Naive B cell (primary cell): Measurements from ENCODE around the gene ANKRD28. TPM values are rescaled to one million over a fixed set of nuclear protein-coding genes. Genes with fewer than 3 reads are reported as not detected.
"Not testable (repeated sequence)": the region's sequence is repeated elsewhere in the genome, so short reads cannot be mapped to it uniquely, and the experiment has no call there.

Experiments used
- ATAC-seq, 2 donors: fragments of 150-1000 bp; cut with Tn5 transposase; 2 replicates each; pipeline ENCODE4 v1.10.0; 2021; ENCODE audit warnings: low read depth in 2 of 2, mild to moderate bottlenecking in 2 of 2, moderate library complexity in 2 of 2
- DNase-seq: peaks from one replicate; pipeline ENCODE4 v3.0.0; 2022
- H3K27ac Mint-ChIP-seq, 6 donors: one replicate each; pipeline ENCODE4 v1.8.0; 2020 to 2022; ENCODE audit warnings: mild to moderate bottlenecking in 6 of 6, mixed read lengths in 6 of 6, moderate library complexity in 5 of 6, inconsistent platforms in 2 of 6
- H3K27me3 Mint-ChIP-seq, 3 donors: one replicate each; pipeline ENCODE4 v1.8.0; 2021 to 2022; ENCODE audit warnings: mixed read lengths in 3 of 3, mild to moderate bottlenecking in 1 of 3
- H3K36me3 Mint-ChIP-seq, 2 donors: one replicate each; pipeline ENCODE4 v1.8.0; 2020 to 2022; ENCODE audit warnings: mixed read lengths in 2 of 2, inconsistent platforms in 1 of 2, mild to moderate bottlenecking in 1 of 2
- H3K4me1 Mint-ChIP-seq, 3 donors: one replicate each; pipeline ENCODE4 v1.8.0; 2020 to 2022; ENCODE audit warnings: mixed read lengths in 3 of 3, inconsistent platforms in 1 of 3, mild to moderate bottlenecking in 1 of 3, moderate library complexity in 1 of 3
- H3K4me3 Mint-ChIP-seq, 8 donors: one replicate each; pipeline ENCODE4 v1.8.0; 2020 to 2022; ENCODE audit warnings: mild to moderate bottlenecking in 8 of 8, mixed read lengths in 8 of 8, moderate library complexity in 8 of 8, inconsistent platforms in 2 of 8
- H3K9me3 Mint-ChIP-seq, 7 donors: one replicate each; pipeline ENCODE4 v1.8.0; 2020 to 2022; ENCODE audit warnings: mixed read lengths in 7 of 7, mild to moderate bottlenecking in 5 of 7, inconsistent platforms in 2 of 7, moderate library complexity in 1 of 7
- polyA plus RNA-seq, 6 donors: library from polyadenylated mRNA; unstranded; fragments of 300-500 nt; fragmentation: Illumina TruSeq; gene quantifications; one replicate each; pipeline ENCODE4 v1.2.3, GENCODE V29; 2021; ENCODE audit warnings: low read depth in 6 of 6

The ANKRD28 gene
- polyA plus RNA-seq, 6 donors from 2014 or later, result 5.6 to 13.2 (median 10.5) TPM

GRCh38 chr3:15819043-15819442 lies 21.3 kb upstream of the ANKRD28 start:
- H3K36me3 Mint-ChIP-seq, result no peaks in the 10 kb centered on the region
- H3K27ac Mint-ChIP-seq, result peak overlapping the region in 2 of 6 donors; percentile 31 to 81
- H3K4me1 Mint-ChIP-seq, result peaks cover 31 to 54% (median 48%) of the 10 kb centered on the region in 3 donors
- no peak for ATAC-seq
- H3K9me3 Mint-ChIP-seq, result no peaks in the 10 kb centered on the region
- H3K4me3 Mint-ChIP-seq, result no peak overlapping the region
- no peak for DNase-seq
- no peaks in the 10 kb centered on the region for H3K27me3 Mint-ChIP-seq

GRCh38 chr3:15815696-15816095 lies 17.9 kb upstream of the ANKRD28 start:
- Mint-ChIP-seq H3K9me3 (no peaks in the 10 kb centered on the region), H3K27ac (peak overlapping the region in 1 of 6 donors; percentile 42), H3K27me3 (no peaks in the 10 kb centered on the region), H3K4me3 (no peak overlapping the region), H3K4me1 (peaks cover 20 to 30% (median 29%) of the 10 kb centered on the region in 3 donors), H3K36me3 (no peaks in the 10 kb centered on the region)
- peak in 1 of 2 donors; percentile 30 for ATAC-seq
- DNase-seq, result no peak

DNA sequence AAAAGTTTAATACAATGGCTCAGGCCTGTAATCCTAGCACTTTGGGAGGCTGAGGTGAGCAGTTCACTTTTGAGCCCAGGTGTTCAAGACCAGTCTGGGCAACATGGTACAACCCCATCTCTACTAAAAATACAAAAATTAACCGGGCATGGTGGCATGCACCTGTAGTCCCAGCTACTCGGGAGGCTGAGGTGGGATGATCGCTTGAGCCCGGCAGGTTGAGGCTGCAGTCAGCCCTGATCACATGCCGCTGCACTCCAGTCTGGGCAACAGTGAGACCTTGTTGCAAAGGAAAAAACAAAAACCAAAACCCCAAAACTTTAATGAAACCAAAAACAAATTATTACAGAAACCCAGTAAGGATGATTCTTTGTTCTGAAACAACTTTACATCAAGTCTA lies 15.3 kb upstream of the ANKRD28 start:
- H3K36me3 Mint-ChIP-seq, H3K9me3 Mint-ChIP-seq, H3K27me3 Mint-ChIP-seq, DNase-seq, H3K4me3 Mint-ChIP-seq, ATAC-seq: not testable (repeated sequence)
- H3K27ac Mint-ChIP-seq, result peak overlapping the region in 1 of 6 donors; percentile 33
- peaks cover 13 to 26% (median 19%) of the 10 kb centered on the region in 3 donors for H3K4me1 Mint-ChIP-seq

DNA sequence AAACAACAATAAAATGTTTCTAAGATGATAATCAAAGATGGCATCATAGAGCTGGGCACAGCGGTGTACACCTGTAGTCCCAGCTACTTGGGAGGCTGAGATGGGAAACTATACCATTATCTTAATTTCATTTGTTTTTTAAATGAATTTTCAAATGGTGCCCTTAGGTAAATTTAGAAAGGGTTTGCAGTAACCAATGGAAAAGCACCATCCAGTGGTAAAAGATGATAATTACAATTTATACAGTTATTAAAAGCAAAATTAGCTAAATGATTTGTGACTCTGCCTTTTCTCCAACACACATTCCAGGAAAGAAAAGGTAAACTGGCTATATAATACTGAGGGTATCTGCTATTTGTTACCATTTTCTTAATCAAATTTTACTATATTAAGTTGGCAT lies 14.4 kb upstream of the ANKRD28 start:
- ATAC-seq (peak in 1 of 2 donors; percentile 16), DNase-seq (no peak)
- H3K4me1 Mint-ChIP-seq, result peaks cover 10 to 24% (median 20%) of the 10 kb centered on the region in 3 donors
- no peak overlapping the region for H3K27ac Mint-ChIP-seq
- H3K36me3 Mint-ChIP-seq, result no peaks in the 10 kb centered on the region
- H3K9me3 Mint-ChIP-seq, result no peaks in the 10 kb centered on the region
- H3K4me3 Mint-ChIP-seq, result no peak overlapping the region
- no peaks in the 10 kb centered on the region for H3K27me3 Mint-ChIP-seq

DNA sequence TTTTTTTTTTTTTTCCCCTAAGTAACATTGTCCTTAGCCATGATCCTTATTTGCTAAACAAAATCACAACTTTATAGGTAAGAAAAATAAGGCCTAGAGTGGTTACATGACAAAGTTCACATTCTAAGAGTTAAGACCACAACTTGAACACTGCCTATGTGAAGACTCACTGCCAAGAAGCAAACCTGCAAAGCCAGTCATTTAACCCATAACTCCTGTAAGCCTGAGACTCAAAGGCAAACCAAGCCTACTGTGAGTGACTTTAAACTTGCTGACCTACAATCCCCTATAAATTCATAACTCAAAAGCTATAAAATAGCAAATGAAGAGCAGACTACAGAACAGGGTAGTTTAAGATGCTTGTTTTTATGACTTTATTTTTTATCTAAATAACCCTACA lies 12.9 kb upstream of the ANKRD28 start:
- DNase-seq (no peak), ATAC-seq (no peak)
- no peaks in the 10 kb centered on the region for H3K9me3 Mint-ChIP-seq
- no peaks in the 10 kb centered on the region for H3K36me3 Mint-ChIP-seq
- H3K27me3 Mint-ChIP-seq, result no peaks in the 10 kb centered on the region
- H3K4me1 Mint-ChIP-seq, result peaks cover 17 to 32% (median 18%) of the 10 kb centered on the region in 3 donors
- H3K27ac Mint-ChIP-seq, result no peak overlapping the region
- no peak overlapping the region for H3K4me3 Mint-ChIP-seq

DNA sequence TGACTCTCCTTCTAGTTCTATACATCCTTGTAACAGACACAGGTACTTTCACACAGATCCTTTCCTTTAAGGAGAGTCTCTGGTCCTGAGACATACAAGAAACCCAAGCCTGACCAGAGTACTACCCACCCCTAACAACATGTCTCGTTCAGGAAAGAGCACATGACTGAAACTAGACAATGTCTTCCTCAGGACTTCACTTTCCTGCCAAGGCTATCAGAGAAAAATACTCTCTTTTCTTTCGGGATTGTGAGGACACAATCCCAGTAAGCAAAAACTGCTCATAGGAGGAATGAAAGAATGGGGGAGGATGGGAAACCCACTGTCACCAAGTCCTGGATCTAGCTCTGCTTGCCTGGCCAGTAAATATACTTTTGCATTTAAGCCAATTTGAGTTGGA lies 11.5 kb upstream of the ANKRD28 start:
- no peak overlapping the region for H3K27ac Mint-ChIP-seq
- H3K36me3 Mint-ChIP-seq, result no peaks in the 10 kb centered on the region
- ATAC-seq, result no peak
- no peak overlapping the region for H3K4me3 Mint-ChIP-seq
- peaks cover 18 to 37% (median 22%) of the 10 kb centered on the region in 3 donors for H3K4me1 Mint-ChIP-seq
- no peaks in the 10 kb centered on the region for H3K27me3 Mint-ChIP-seq
- no peak for DNase-seq
- H3K9me3 Mint-ChIP-seq, result no peaks in the 10 kb centered on the region

DNA sequence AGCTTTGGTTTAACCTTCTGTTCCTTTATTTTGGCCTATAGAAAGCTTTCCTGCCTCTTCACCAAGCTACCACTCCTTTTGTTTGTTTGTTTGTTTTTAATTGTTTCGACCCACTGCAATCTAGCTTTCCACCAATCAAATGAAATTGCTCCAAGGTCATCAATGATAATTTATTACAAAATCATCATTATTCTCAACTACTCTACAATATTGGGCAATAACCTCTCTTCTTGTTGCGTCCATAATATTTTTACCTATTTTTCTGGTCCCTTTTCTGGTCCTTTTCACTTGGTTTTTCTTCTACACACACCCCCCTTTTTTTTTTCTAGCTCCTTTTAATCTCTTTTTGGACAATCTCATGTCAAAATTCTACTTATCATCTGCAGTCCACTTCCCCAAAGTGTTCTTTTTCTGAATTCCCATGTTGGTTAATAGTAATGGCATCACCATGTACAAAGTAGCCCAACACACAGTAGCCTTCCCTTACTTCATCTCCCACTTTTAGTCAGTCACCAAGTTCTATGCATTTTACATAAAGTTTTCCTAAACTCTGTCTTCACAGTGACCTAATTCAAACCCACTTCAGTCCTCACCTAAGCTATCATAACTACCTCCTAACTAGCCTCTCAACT lies 11.0 kb upstream of the ANKRD28 start:
- Mint-ChIP-seq H3K36me3 (no peaks in the 10 kb centered on the region), H3K4me3 (no peak overlapping the region), H3K27me3 (no peaks in the 10 kb centered on the region), H3K9me3 (no peaks in the 10 kb centered on the region), H3K27ac (peak overlapping the region in 1 of 6 donors; percentile 19), H3K4me1 (peaks cover 18 to 37% (median 22%) of the 10 kb centered on the region in 3 donors)
- ATAC-seq, result no peak
- DNase-seq, result no peak

DNA sequence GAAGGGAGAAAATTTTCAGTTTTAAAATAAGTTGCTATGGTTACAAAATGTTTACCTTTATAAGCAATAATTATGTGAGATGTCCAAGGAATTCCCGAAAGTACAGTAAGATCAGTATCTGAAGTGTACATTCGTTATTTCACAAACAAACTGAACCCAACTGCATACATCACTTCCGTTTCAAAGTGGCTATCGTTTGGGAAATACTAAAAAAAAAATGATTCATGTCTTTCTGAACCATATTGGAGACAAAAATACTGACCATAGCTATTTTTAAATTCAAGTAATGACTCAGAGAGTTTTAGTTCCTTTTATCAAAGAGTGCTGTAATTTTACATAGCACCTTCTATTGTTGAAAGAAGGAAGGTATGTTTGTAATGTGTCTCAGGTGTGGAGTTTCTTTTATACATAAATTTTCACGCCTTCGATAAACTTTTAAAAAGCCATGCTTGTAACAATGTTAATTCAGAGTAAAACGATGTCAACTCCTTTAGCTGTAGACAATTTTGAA lies 8.0 kb upstream of the ANKRD28 start:
- no peaks in the 10 kb centered on the region for H3K36me3 Mint-ChIP-seq
- H3K4me3 Mint-ChIP-seq, result peak overlapping the region in 2 of 8 donors; percentile 18 to 76
- no peaks in the 10 kb centered on the region for H3K27me3 Mint-ChIP-seq
- peaks cover 28 to 59% (median 43%) of the 10 kb centered on the region in 3 donors for H3K4me1 Mint-ChIP-seq
- no peaks in the 10 kb centered on the region for H3K9me3 Mint-ChIP-seq
- ATAC-seq (peak; percentile 66 to 74), DNase-seq (no peak)
- peak overlapping the region in 4 of 6 donors; percentile 15 to 74 (median 60) for H3K27ac Mint-ChIP-seq

DNA sequence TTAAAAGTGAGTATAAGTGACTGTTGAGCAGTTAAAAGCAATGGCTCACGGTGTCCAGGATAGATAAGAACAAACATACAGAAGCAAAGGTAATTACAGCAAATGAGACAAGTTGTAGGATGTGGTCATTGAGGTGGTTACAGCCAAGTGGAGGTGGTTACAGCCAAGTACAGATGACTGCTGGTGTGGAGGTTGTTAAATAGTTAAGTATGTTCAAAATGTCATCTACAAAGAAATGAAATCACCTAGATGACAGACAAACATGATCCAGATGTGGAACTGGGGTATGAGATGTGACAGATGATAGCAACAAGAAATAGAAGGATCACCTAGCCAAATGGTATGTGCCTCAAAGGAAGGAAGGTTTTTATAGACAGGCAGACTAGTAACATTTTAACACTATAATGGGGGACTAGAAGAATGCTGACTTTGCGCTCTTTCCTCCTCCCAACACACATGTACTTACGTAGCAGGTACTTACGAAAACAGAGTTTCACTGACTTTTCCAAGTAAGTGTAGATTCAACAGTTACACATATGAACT lies 6.8 kb upstream of the ANKRD28 start:
- peaks cover 29 to 61% (median 45%) of the 10 kb centered on the region in 3 donors for H3K4me1 Mint-ChIP-seq
- ATAC-seq (no peak), DNase-seq (no peak)
- peak overlapping the region in 1 of 8 donors; percentile 17 for H3K4me3 Mint-ChIP-seq
- H3K9me3 Mint-ChIP-seq, result no peaks in the 10 kb centered on the region
- no peaks in the 10 kb centered on the region for H3K27me3 Mint-ChIP-seq
- no peaks in the 10 kb centered on the region for H3K36me3 Mint-ChIP-seq
- H3K27ac Mint-ChIP-seq, result peak overlapping the region in 2 of 6 donors; percentile 16 to 41

DNA sequence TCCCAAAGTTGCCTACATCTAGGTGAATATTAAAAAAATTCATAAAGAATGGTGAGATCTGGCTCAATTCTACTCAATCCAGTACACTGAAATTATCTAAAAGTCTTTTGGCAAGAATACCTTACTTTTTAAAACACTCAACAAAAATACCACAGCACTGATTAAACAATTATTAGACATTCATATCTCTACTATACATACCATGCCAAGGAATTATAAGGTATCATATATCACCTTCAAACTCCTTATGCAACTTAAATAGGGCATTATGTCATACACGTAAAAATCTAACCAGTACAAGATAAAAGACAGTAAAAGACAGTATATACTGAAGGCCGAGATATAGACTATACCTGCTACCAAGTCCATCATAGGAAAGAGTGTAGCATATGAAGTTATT lies 6.1 kb upstream of the ANKRD28 start:
- DNase-seq (no peak), ATAC-seq (no peak)
- Mint-ChIP-seq H3K36me3 (no peaks in the 10 kb centered on the region), H3K4me1 (peaks cover 25 to 59% (median 48%) of the 10 kb centered on the region in 3 donors), H3K4me3 (no peak overlapping the region), H3K27me3 (no peaks in the 10 kb centered on the region), H3K9me3 (no peaks in the 10 kb centered on the region), H3K27ac (no peak overlapping the region)

DNA sequence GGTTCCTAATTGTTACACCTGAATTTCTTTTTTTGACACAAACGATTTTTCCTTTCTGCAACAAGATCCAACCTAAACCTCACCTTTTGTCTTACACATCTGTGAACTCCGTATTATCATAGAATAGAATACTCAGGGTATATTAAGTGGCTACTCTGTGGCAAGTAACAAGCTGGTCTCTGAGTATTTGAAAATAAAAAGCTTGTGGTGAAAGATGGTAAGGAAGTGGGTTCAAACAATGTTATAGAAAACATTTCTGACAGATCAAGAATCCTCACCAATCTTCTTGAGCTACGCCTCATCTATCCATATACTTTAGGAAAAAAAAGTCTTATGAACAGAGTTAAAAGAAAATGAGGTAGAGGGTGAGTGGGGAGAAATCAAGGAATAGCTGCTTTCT lies 3.5 kb upstream of the ANKRD28 start:
- no peak overlapping the region for H3K4me3 Mint-ChIP-seq
- no peak for DNase-seq
- H3K9me3 Mint-ChIP-seq, result no peaks in the 10 kb centered on the region
- H3K36me3 Mint-ChIP-seq, result no peaks in the 10 kb centered on the region
- H3K4me1 Mint-ChIP-seq, result peaks cover 31 to 57% (median 54%) of the 10 kb centered on the region in 3 donors
- ATAC-seq, result no peak
- H3K27ac Mint-ChIP-seq, result peak overlapping the region in 2 of 6 donors; percentile 48 to 53
- no peaks in the 10 kb centered on the region for H3K27me3 Mint-ChIP-seq

DNA sequence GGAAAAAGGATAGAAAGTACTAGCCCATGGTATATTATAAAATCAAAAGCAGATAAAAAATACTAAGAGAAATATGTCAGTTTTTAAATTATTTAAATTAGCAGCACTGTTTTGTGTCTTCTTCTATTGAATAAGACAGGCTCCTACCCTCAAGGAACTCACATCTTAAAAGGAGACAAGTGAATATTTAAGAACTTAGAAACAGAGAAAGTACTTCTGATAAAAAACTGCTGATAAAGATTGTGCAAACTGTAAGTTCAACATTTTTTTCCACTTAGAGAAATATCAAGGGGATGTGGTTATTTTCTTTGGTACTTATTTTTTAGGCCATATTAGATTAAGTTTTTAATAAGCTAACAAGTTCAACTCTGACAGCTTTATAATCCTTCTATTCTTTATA lies 3.0 kb upstream of the ANKRD28 start:
- peaks cover 32 to 56% (median 51%) of the 10 kb centered on the region in 3 donors for H3K4me1 Mint-ChIP-seq
- peak overlapping the region in 1 of 6 donors; percentile 96 for H3K27ac Mint-ChIP-seq
- H3K27me3 Mint-ChIP-seq, result no peaks in the 10 kb centered on the region
- no peak overlapping the region for H3K4me3 Mint-ChIP-seq
- no peaks in the 10 kb centered on the region for H3K9me3 Mint-ChIP-seq
- ATAC-seq (no peak), DNase-seq (no peak)
- no peaks in the 10 kb centered on the region for H3K36me3 Mint-ChIP-seq

DNA sequence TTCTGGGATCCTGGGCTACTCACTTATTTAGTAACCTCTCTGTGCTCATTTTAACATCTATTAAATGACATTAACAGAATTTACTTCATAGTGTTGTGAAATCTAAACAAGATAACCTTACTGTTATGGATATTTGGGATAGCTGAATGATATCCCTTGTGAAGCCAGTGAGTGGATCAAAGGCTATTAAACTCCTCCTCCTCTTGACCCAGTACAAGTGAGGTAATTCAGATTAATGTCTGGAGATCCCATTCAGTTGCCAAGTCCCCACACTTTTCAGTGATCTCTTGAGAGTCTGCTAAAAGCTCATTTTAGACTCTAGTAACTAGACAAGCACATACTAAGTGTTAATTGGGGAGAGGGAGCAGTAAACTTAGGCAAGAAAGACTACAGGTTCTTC lies 2.5 kb upstream of the ANKRD28 start:
- DNase-seq, result no peak
- H3K4me1 Mint-ChIP-seq, result peaks cover 32 to 56% (median 56%) of the 10 kb centered on the region in 3 donors
- H3K27me3 Mint-ChIP-seq, result no peaks in the 10 kb centered on the region
- no peaks in the 10 kb centered on the region for H3K36me3 Mint-ChIP-seq
- ATAC-seq, result no peak
- peak overlapping the region in 3 of 6 donors; percentile 30 to 96 (median 58) for H3K27ac Mint-ChIP-seq
- no peak overlapping the region for H3K4me3 Mint-ChIP-seq
- H3K9me3 Mint-ChIP-seq, result no peaks in the 10 kb centered on the region
